H9 (cell line): ENCODE data around the gene PFN1. TPM values are rescaled to one million over a fixed set of nuclear protein-coding genes. Genes with fewer than 3 reads are reported as not detected.

Experiments used
- DNase-seq: peaks from one replicate; pipeline ENCODE4 v3.0.0-alpha.2; 2017
- H2AFZ ChIP-seq: one replicate; pipeline ENCODE4 v1.6.1; 2013; ENCODE audit warnings: mild to moderate bottlenecking, low read length, control low read depth, moderate library complexity
- H2AK5ac ChIP-seq: 2 replicates; pipeline ENCODE4 v1.6.1; 2013; ENCODE audit warnings: low read length, control low read depth, mixed read lengths; ENCODE audit not compliant: insufficient read length
- H2BK120ac ChIP-seq: one replicate; pipeline ENCODE4 v1.6.1; 2013; ENCODE audit warnings: low read depth, mild to moderate bottlenecking, low read length, control low read depth, inconsistent platforms; ENCODE audit not compliant: poor library complexity, severe bottlenecking
- H2BK12ac ChIP-seq: 2 replicates; pipeline ENCODE4 v1.6.1; 2013; ENCODE audit warnings: low read length, control low read depth, mixed read lengths, low read depth; ENCODE audit not compliant: insufficient read length
- H2BK15ac ChIP-seq: 2 replicates; pipeline ENCODE4 v1.6.1; 2013; ENCODE audit warnings: low read depth, low read length, control low read depth
- H2BK20ac ChIP-seq: one replicate; pipeline ENCODE4 v1.6.1; 2013; ENCODE audit warnings: low read depth, mild to moderate bottlenecking, low read length, control low read depth, inconsistent platforms; ENCODE audit not compliant: poor library complexity, severe bottlenecking
- H2BK5ac ChIP-seq: 2 replicates; pipeline ENCODE4 v1.6.1; 2013; ENCODE audit warnings: low read length, control low read depth, mixed read lengths; ENCODE audit not compliant: insufficient read length
- H3K14ac ChIP-seq: 2 replicates; pipeline ENCODE4 v1.6.1; 2013; ENCODE audit warnings: low read length, control low read depth; ENCODE audit not compliant: insufficient read depth
- H3K18ac ChIP-seq: 2 replicates; pipeline ENCODE4 v1.6.1; 2013; ENCODE audit warnings: low read depth, mild to moderate bottlenecking, mixed read lengths, low read length, control low read depth; ENCODE audit not compliant: insufficient read length
- H3K23ac ChIP-seq: 2 replicates; pipeline ENCODE4 v1.6.1; 2013; ENCODE audit warnings: low read length, control low read depth, mixed read lengths, low read depth; ENCODE audit not compliant: insufficient read length
- H3K23me2 ChIP-seq: 2 replicates; pipeline ENCODE4 v1.6.1; 2013; ENCODE audit warnings: low read depth, mild to moderate bottlenecking, mixed read lengths, low read length, control low read depth; ENCODE audit not compliant: insufficient read length, poor library complexity, severe bottlenecking
- H3K27ac ChIP-seq: 2 replicates; pipeline ENCODE4 v1.5.1; 2013; ENCODE audit warnings: low read length, control low read depth, mixed read lengths, low read depth; ENCODE audit not compliant: insufficient read length
- H3K27me3 ChIP-seq: 2 replicates; pipeline ENCODE4 v1.6.1; 2013; ENCODE audit warnings: low read length, control low read depth, inconsistent platforms; ENCODE audit not compliant: insufficient read depth
- H3K4ac ChIP-seq: 2 replicates; pipeline ENCODE4 v1.6.1; 2013; ENCODE audit warnings: low read depth, mild to moderate bottlenecking, control low read depth, inconsistent platforms, low read length, moderate library complexity
- H3K4me1 ChIP-seq: 2 replicates; pipeline ENCODE4 v1.6.1; 2013; ENCODE audit warnings: low read length, control low read depth, inconsistent platforms; ENCODE audit not compliant: insufficient read depth
- H3K4me2 ChIP-seq: 2 replicates; pipeline ENCODE4 v1.6.1; 2013; ENCODE audit warnings: low read length, control low read depth, mixed read lengths; ENCODE audit not compliant: insufficient read length, insufficient read depth
- H3K56ac ChIP-seq: 2 replicates; pipeline ENCODE4 v1.6.1; 2013; ENCODE audit warnings: low read depth, mild to moderate bottlenecking, mixed read lengths, low read length, control low read depth; ENCODE audit not compliant: insufficient read length
- H3K79me1 ChIP-seq: 2 replicates; pipeline ENCODE4 v1.6.1; 2013; ENCODE audit warnings: low read depth, mild to moderate bottlenecking, moderate library complexity, low read length, control low read depth, inconsistent platforms; ENCODE audit not compliant: insufficient read depth, poor library complexity, severe bottlenecking
- H3K79me2 ChIP-seq: 2 replicates; pipeline ENCODE4 v1.6.1; 2013; ENCODE audit warnings: low read length, control low read depth, inconsistent platforms; ENCODE audit not compliant: insufficient read depth
- H3K9ac ChIP-seq: 2 replicates; pipeline ENCODE4 v1.6.1; 2013; ENCODE audit warnings: low read length, control low read depth, mixed read lengths; ENCODE audit not compliant: insufficient read length; ENCODE audit errors: extremely low read depth
- H3K9me3 ChIP-seq: one replicate; pipeline ENCODE4 v1.6.1; 2013; ENCODE audit warnings: low read depth, low read length, inconsistent platforms; ENCODE audit not compliant: control insufficient read depth
- H3T11ph ChIP-seq: one replicate; pipeline ENCODE4 v1.6.1; 2013; ENCODE audit warnings: mild to moderate bottlenecking, low read length, control low read depth, inconsistent platforms
- H4K20me1 ChIP-seq: one replicate; pipeline ENCODE4 v1.6.1; 2013; ENCODE audit not compliant: control insufficient read depth, insufficient read length, insufficient read depth
- H4K5ac ChIP-seq: 2 replicates; pipeline ENCODE4 v1.6.1; 2013; ENCODE audit warnings: low read depth, mild to moderate bottlenecking, mixed read lengths, low read length, control low read depth; ENCODE audit not compliant: insufficient read length
- H4K8ac ChIP-seq: replicated peaks from 2 replicates; pipeline ENCODE4 v1.6.1; 2013; ENCODE audit warnings: low read length, control low read depth, mixed read lengths, low read depth; ENCODE audit not compliant: insufficient read length
- H4K91ac ChIP-seq: 2 replicates; pipeline ENCODE4 v1.6.1; 2013; ENCODE audit warnings: low read depth, mild to moderate bottlenecking, moderate library complexity, mixed read lengths, low read length, control low read depth; ENCODE audit not compliant: insufficient read length
- H3K27ac Mint-ChIP-seq, 3 experiments: 2 replicates in 2 of 3; 3 replicates in 1 of 3; pipeline ENCODE4 v1.8.0; 2020 to 2021; ENCODE audit warnings: mixed read lengths in 3 of 3, mild to moderate bottlenecking in 1 of 3, moderate library complexity in 1 of 3
- H3K27me3 Mint-ChIP-seq: 2 replicates; pipeline ENCODE4 v1.8.0; 2021; ENCODE audit warnings: low read depth, mild to moderate bottlenecking, moderate library complexity, mixed read lengths
- H3K36me3 Mint-ChIP-seq, 3 experiments: 2 replicates in 2 of 3; 3 replicates in 1 of 3; pipeline ENCODE4 v1.8.0; 2020 to 2021; ENCODE audit warnings: low read depth in 3 of 3, mixed read lengths in 3 of 3; ENCODE audit not compliant: insufficient read depth in 1 of 3
- H3K4me1 Mint-ChIP-seq, 2 experiments: 2 replicates each; pipeline ENCODE4 v1.8.0; 2020; ENCODE audit warnings: mixed read lengths in 2 of 2
- H3K4me3 Mint-ChIP-seq, 2 experiments: 2 replicates in 1 of 2; 3 replicates in 1 of 2; pipeline ENCODE4 v1.8.0; 2020 to 2021; ENCODE audit warnings: mild to moderate bottlenecking in 2 of 2, mixed read lengths in 2 of 2, moderate library complexity in 1 of 2
- H3K9me3 Mint-ChIP-seq, 2 experiments: 2 replicates in 1 of 2; 3 replicates in 1 of 2; pipeline ENCODE4 v1.8.0; 2020; ENCODE audit warnings: mild to moderate bottlenecking in 2 of 2, mixed read lengths in 2 of 2, moderate library complexity in 1 of 2
- CTCF ChIP-seq: fragments of 200-600 bp; sonication (generic); conservative IDR thresholded peaks from 3 replicates; pipeline ENCODE4 v1.8.0; 2021; ENCODE audit warnings: antibody characterized with exemption, mild to moderate bottlenecking
- WGBS: extraction: QIAGEN DNeasy Blood & Tissue Kit; methylation state at CpG from one replicate; pipeline ENCODE4 v1.1.7; 2013; ENCODE audit warnings: missing lambda C conversion rate, low lambda C conversion rate, mixed read lengths; ENCODE audit not compliant: insufficient read length; ENCODE audit errors: extremely low coverage; 5-methylcytosine and 5-hydroxymethylcytosine counted together
- total RNA-seq: library from RNA; stranded (reverse); gene quantifications from 2 replicates; pipeline ENCODE4 v1.2.1, GENCODE V29; 2021

The PFN1 gene
- total RNA-seq, 1 experiment from 2014 or later, result 1,149 TPM

GRCh38 chr17:4939796-4940554, 8.4 kb downstream of the PFN1 start, which contains the start of the genes RNF167 and SLC25A11:
Gene RNF167, plus strand, starts transcription at chr17:4940268. Its CDS starts 642 bp downstream, at chr17:4940910.
Gene SLC25A11, minus strand, starts transcription at chr17:4940046. Its CDS starts 136 bp downstream, at chr17:4939910.
- Mint-ChIP-seq H3K36me3 (peaks cover 29 to 75% (median 58%) of the 10 kb centered on the region in 3 experiments), H3K27me3 (peaks cover 3% of the 10 kb centered on the region), H3K4me3 (peak within 1 kb of the TSS; percentile 95 to 98), H3K4me1 (peaks cover 20 to 27% of the 10 kb centered on the region in 2 experiments), H3K27ac (peak within 1 kb of the TSS; percentile 100), H3K9me3 (no peaks in the 10 kb centered on the region; a peak in 1 of 5 replicates)
- Histone ChIP-seq H3K18ac (peak within 1 kb of the TSS; percentile 95), H2BK20ac (no peak within 1 kb of the TSS), H3T11ph (no peak within 1 kb of the TSS), H2AFZ (peak within 1 kb of the TSS; percentile 83), H3K14ac (peak within 1 kb of the TSS; percentile 91), H2BK12ac (no peak within 1 kb of the TSS), H3K27me3 (no peaks in the 10 kb centered on the region), H2AK5ac (no peak within 1 kb of the TSS), H3K4me2 (peak within 1 kb of the TSS; percentile 80), H3K56ac (peak within 1 kb of the TSS; percentile 44), H4K5ac (no peak within 1 kb of the TSS), H3K79me1 (peaks cover 5% of the 10 kb centered on the region), H4K91ac (no peak within 1 kb of the TSS), H3K23me2 (peaks cover 17% of the 10 kb centered on the region), H4K8ac (no peak within 1 kb of the TSS), H3K4me1 (no peaks in the 10 kb centered on the region), H3K9ac (peak within 1 kb of the TSS; percentile 96), H2BK5ac (no peak within 1 kb of the TSS), H3K79me2 (peaks cover 6% of the 10 kb centered on the region; the same call in 1 of the 2 replicates), H3K23ac (no peak within 1 kb of the TSS), H2BK15ac (no peak within 1 kb of the TSS), H3K9me3 (no peaks in the 10 kb centered on the region), H2BK120ac (no peak within 1 kb of the TSS), H3K4ac (no peak within 1 kb of the TSS), H4K20me1 (peaks cover 7% of the 10 kb centered on the region), H3K27ac (peak within 1 kb of the TSS; percentile 81)
- peak; percentile 99 for DNase-seq
- TF ChIP-seq CTCF, result no peak
- no CpG with 5 or more reads among the region's 72 CpGs for WGBS
